Testis (tissue), 2 donors: ENCODE data around the gene MBTD1.

ENCODE experiments used
- POLR2A ChIP-seq: fragments of 450-650 bp; IDR thresholded peaks from one replicate; pipeline ENCODE4 v1.6.1; 2017; ENCODE audit warnings: antibody characterized with exemption, mild to moderate bottlenecking, moderate library complexity
- TF ChIP-seq, protein P1 (sequence below), 3 experiments: fragments of 450-650 bp in 2 of 3; fragments of 200-600 bp in 1 of 3; sonication (generic) in 1 of 3; IDR thresholded peaks; one replicate each; pipeline ENCODE4 v1.5.1; 2016 to 2019; ENCODE audit warnings: antibody characterized with exemption in 3 of 3, mild to moderate bottlenecking in 2 of 3, moderate library complexity in 1 of 3

DNA sequence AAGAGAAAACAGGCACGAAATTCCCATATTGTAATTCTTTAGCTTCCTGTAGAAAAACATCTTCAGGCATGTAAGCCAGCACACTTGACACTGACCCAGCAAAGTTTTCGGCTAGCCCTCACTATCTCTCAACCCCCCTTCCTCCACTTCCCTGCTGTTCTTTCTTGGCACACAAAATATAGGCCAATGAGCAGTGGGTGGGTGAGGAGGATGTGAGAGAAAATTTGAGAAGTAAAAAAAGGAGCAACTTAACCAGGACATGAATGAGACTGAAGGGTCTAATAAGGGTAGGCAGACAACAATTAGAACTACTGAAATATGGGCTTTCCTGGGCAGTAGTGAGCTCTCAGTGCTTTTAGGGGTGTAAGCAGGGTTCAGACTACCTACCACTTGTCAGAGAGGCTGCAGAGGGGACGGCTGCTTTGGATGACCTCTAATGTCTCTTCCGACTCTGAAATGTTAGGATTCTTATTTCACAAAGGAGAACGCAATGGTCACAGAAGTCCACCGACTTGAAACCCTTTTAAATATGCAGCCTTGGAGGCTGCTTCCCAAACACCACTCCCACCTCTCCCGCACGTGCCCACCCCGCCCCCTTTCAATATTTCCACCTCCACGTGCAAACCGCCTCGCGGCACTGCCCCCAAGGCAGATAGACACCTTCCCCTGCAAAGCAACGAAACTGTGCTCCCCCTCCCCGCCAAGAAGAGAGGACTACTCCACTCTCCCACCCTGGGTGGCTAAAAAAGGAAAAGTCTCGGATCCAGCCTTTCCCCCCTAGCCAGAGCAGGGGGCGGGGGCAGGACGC, 889 bp downstream of the MBTD1 start:
- no peak for TF ChIP-seq POLR2A
- TF ChIP-seq, protein P1, sequence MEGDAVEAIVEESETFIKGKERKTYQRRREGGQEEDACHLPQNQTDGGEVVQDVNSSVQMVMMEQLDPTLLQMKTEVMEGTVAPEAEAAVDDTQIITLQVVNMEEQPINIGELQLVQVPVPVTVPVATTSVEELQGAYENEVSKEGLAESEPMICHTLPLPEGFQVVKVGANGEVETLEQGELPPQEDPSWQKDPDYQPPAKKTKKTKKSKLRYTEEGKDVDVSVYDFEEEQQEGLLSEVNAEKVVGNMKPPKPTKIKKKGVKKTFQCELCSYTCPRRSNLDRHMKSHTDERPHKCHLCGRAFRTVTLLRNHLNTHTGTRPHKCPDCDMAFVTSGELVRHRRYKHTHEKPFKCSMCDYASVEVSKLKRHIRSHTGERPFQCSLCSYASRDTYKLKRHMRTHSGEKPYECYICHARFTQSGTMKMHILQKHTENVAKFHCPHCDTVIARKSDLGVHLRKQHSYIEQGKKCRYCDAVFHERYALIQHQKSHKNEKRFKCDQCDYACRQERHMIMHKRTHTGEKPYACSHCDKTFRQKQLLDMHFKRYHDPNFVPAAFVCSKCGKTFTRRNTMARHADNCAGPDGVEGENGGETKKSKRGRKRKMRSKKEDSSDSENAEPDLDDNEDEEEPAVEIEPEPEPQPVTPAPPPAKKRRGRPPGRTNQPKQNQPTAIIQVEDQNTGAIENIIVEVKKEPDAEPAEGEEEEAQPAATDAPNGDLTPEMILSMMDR (IDR thresholded peaks at IDR 0.05), result no peak
